ENCODE measurements around the gene KRT3.

DNA sequence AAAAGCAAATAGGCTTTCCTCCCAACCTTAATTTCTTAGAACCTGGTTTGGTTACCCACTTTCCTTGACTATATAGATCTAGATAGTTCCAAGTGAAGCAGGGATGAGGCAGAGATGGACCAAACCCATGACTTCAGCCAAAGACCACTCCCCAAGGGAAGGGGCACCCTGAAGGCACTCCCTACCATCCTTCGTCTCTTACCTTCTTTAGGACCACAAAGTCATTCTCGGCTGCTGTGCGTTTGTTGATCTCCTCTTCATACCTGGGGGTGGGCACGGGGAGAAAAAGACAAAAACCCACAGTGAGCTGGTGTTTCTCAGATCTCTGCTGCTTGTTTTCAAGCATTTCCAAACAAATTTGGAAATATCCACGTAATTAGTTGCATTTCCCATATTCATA is 14.6 kb upstream of the KRT3 start:
- TF ChIP-seq, protein P1, sequence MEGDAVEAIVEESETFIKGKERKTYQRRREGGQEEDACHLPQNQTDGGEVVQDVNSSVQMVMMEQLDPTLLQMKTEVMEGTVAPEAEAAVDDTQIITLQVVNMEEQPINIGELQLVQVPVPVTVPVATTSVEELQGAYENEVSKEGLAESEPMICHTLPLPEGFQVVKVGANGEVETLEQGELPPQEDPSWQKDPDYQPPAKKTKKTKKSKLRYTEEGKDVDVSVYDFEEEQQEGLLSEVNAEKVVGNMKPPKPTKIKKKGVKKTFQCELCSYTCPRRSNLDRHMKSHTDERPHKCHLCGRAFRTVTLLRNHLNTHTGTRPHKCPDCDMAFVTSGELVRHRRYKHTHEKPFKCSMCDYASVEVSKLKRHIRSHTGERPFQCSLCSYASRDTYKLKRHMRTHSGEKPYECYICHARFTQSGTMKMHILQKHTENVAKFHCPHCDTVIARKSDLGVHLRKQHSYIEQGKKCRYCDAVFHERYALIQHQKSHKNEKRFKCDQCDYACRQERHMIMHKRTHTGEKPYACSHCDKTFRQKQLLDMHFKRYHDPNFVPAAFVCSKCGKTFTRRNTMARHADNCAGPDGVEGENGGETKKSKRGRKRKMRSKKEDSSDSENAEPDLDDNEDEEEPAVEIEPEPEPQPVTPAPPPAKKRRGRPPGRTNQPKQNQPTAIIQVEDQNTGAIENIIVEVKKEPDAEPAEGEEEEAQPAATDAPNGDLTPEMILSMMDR (IDR thresholded peaks at IDR 0.05; ENCODE audit: insufficient read depth, low read length, poor library complexity, severe bottlenecking), result no peak
- no peak for TF ChIP-seq EZH2phosphoT487 (conservative IDR thresholded peaks at IDR 0.05; ENCODE audit: low read length)

Measured in SU-DHL-6 (cell line).